ENCODE data around the gene SYTL2.
A peak's percentile ranks its signal among the peaks of the same experiment; 100 is the strongest.

Gene SYTL2

GRCh38 chr11:85815186-85815931, 4.4 kb upstream of the SYTL2 start:
- peak; percentile 28 for DNase-seq (ENCODE audit: low read depth)
- no peak overlapping the region for H3K4me3 ChIP-seq (ENCODE audit: low read length)
- TF ChIP-seq, protein P1, sequence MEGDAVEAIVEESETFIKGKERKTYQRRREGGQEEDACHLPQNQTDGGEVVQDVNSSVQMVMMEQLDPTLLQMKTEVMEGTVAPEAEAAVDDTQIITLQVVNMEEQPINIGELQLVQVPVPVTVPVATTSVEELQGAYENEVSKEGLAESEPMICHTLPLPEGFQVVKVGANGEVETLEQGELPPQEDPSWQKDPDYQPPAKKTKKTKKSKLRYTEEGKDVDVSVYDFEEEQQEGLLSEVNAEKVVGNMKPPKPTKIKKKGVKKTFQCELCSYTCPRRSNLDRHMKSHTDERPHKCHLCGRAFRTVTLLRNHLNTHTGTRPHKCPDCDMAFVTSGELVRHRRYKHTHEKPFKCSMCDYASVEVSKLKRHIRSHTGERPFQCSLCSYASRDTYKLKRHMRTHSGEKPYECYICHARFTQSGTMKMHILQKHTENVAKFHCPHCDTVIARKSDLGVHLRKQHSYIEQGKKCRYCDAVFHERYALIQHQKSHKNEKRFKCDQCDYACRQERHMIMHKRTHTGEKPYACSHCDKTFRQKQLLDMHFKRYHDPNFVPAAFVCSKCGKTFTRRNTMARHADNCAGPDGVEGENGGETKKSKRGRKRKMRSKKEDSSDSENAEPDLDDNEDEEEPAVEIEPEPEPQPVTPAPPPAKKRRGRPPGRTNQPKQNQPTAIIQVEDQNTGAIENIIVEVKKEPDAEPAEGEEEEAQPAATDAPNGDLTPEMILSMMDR (IDR thresholded peaks at IDR 0.05; ENCODE audit: insufficient read depth, low read depth, low read length, missing control alignments), result no peak

DNA sequence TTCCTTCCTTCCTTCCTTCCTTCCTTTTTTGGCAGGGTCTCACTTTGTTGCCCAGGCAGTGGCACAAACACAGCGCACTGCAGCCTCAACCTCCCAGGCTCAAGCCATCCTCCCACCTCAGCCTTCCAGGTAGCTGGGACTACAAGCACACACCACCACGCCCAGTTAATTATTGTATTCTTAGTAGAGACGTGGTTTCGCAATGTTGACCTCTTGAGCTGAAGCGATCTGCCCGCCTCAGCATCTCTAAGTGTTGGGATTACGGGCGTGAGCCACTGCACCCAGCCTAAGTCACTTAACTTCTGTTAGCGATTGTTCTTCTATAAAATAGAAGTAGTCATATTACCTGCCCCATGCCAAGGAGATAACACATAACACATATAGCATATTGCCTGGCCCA, 2.8 kb upstream of the SYTL2 start:
- no peak overlapping the region for H3K4me3 ChIP-seq (ENCODE audit: low read length)
- peak; percentile 27 for DNase-seq (ENCODE audit: low read depth)
- TF ChIP-seq, protein P1 (IDR thresholded peaks at IDR 0.05; ENCODE audit: insufficient read depth, low read depth, low read length, missing control alignments), result no peak

GRCh38 chr11:85811624-85812023, 683 bp upstream of the SYTL2 start:
- TF ChIP-seq, protein P1 (IDR thresholded peaks at IDR 0.05; ENCODE audit: insufficient read depth, low read depth, low read length, missing control alignments), result no peak
- H3K4me3 ChIP-seq (ENCODE audit: low read length), result peak overlapping the region; percentile 28

DNA sequence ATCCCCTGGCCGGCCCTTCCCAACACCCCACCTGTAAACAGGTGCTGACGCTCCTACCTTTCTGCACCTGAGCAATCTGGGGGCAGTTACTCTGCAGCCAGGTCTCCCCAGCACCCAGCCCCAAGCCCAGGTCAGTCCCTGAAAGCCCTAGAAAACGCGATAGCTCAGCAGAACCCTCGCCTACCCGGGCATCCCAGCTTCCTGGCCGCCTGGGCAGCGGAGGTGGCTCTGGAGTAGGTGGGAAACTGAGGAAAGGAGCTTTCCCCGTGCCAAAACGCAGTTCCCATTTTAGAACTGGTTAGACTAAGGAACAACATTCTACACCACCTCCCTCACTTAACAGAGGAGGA, 445 bp downstream of the SYTL2 start:
- no peak for DNase-seq (ENCODE audit: low read depth)
- TF ChIP-seq, protein P1 (IDR thresholded peaks at IDR 0.05; ENCODE audit: insufficient read depth, low read depth, low read length, missing control alignments), result no peak

More at GRCh38 chr11:85811624-85812023, 683 bp upstream of the SYTL2 start:
- no peak for DNase-seq (ENCODE audit: low read depth)

DNA sequence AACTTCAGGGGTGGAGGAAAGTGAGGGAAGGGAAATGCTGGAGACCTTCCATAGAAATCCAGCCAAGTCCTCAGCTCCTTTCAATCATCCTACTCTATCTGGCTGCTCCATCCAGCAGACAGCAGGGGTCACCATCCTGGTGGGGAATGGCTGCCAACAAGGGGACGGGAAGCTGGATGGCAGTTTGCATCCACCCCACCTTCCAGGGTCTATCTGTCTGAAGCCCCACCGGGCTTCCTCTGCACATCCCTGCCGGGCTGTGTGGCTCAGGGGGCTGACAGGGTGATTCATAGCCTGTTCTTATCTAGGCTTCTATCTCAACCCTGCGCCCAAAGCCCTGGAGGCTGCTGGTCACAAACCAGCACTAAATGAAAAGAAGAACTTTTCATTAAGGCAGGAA, 1.1 kb downstream of the SYTL2 start:
- no peak for DNase-seq (ENCODE audit: low read depth)
- no peak overlapping the region for H3K4me3 ChIP-seq (ENCODE audit: low read length)
- TF ChIP-seq, protein P1 (IDR thresholded peaks at IDR 0.05; ENCODE audit: insufficient read depth, low read depth, low read length, missing control alignments), result no peak

More for the DNA sequence above, 445 bp downstream of the SYTL2 start:
- peak overlapping the region; percentile 48 for H3K4me3 ChIP-seq (ENCODE audit: low read length)

- no peak for DNase-seq (ENCODE audit: low read depth)
- TF ChIP-seq, protein P1 (IDR thresholded peaks at IDR 0.05; ENCODE audit: insufficient read depth, low read depth, low read length, missing control alignments), result no peak
- no peak overlapping the region for H3K4me3 ChIP-seq (ENCODE audit: low read length)
Observed at GRCh38 chr11:85809191-85809590, 1.8 kb downstream of the SYTL2 start.

- H3K4me3 ChIP-seq (ENCODE audit: low read length), result no peak overlapping the region
- TF ChIP-seq, protein P1 (IDR thresholded peaks at IDR 0.05; ENCODE audit: insufficient read depth, low read depth, low read length, missing control alignments), result no peak
- DNase-seq (ENCODE audit: low read depth), result peak; percentile 82
Observed at GRCh38 chr11:85806876-85807275, 4.1 kb downstream of the SYTL2 start.

All from epithelial cell of esophagus (primary cell).